ENCODE results near the gene PPP2R2C. TPM values are rescaled to one million over a fixed set of nuclear protein-coding genes. Genes with fewer than 3 reads are reported as not detected.

PPP2R2C gene
- total and polyA plus RNA-seq, 10 donors = 0.07 to 1.3 (median 0.23) TPM; not detected in 1

DNA sequence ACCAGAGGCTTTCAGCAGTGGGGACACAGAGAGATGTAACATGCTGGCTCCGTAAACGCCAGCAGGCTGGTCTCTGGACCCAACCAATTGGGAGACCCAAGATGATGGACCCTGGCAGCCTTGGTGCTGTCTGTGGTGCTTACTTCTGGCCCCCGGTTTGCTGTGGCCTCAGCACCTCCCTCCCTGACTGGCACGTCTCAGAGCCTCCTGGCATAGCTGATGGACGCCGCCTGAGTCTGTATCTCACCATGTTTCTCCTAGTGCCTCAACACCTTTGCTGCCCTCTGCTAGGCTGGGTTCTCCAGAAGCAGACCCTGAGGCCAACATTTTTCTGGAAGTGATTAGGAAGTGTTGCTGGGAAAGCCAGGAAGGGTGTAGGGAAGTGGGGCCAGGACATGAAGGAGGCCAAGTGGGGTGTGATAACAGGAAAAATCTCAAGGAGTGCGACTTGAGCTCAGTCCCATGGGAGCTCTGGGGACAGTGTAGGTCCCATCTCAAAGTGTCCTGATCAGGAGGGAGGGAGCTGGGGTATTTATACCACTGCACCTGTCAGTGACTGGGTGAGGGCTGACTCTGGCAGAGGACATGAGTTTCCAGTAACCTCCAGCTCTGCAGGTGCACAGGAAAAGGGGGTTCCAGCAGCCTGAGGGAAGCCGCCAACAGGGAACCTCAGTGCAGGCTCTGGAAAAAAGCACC, 31.8 kb downstream of the PPP2R2C start:
- no peak for DNase-seq
- intact Hi-C loops (cut with DNase I; ENCODE audit: low total_unique reads) = no loop called here
- TF ChIP-seq, protein P1, sequence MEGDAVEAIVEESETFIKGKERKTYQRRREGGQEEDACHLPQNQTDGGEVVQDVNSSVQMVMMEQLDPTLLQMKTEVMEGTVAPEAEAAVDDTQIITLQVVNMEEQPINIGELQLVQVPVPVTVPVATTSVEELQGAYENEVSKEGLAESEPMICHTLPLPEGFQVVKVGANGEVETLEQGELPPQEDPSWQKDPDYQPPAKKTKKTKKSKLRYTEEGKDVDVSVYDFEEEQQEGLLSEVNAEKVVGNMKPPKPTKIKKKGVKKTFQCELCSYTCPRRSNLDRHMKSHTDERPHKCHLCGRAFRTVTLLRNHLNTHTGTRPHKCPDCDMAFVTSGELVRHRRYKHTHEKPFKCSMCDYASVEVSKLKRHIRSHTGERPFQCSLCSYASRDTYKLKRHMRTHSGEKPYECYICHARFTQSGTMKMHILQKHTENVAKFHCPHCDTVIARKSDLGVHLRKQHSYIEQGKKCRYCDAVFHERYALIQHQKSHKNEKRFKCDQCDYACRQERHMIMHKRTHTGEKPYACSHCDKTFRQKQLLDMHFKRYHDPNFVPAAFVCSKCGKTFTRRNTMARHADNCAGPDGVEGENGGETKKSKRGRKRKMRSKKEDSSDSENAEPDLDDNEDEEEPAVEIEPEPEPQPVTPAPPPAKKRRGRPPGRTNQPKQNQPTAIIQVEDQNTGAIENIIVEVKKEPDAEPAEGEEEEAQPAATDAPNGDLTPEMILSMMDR (IDR thresholded peaks at IDR 0.05 in 8 of 11, conservative IDR thresholded peaks at IDR 0.05 in 3 of 11) = no peak
- TF ChIP-seq POLR2AphosphoS5 (IDR thresholded peaks at IDR 0.05) (no peak), POLR2A (IDR thresholded peaks at IDR 0.05) (no peak)
- no peak overlapping the region for H3K4me3 ChIP-seq
- peaks cover 0 to 38% (median 0%) of the 10 kb centered on the region in 7 donors for H3K27me3 ChIP-seq (replicated peaks in 1 of 7)
- H3K4me1 ChIP-seq = peaks cover 0 to 7% (median 0%) of the 10 kb centered on the region in 6 donors
- no peaks in the 10 kb centered on the region for H3K36me3 ChIP-seq
- 62 to 89% (median 67%) methylated on average over 7 to 8 of the region's 8 CpGs for WGBS, 5 donors
- peaks cover 0 to 8% (median 6%) of the 10 kb centered on the region in 8 donors for H3K9me3 ChIP-seq
- H3K27ac ChIP-seq = no peak overlapping the region

DNA sequence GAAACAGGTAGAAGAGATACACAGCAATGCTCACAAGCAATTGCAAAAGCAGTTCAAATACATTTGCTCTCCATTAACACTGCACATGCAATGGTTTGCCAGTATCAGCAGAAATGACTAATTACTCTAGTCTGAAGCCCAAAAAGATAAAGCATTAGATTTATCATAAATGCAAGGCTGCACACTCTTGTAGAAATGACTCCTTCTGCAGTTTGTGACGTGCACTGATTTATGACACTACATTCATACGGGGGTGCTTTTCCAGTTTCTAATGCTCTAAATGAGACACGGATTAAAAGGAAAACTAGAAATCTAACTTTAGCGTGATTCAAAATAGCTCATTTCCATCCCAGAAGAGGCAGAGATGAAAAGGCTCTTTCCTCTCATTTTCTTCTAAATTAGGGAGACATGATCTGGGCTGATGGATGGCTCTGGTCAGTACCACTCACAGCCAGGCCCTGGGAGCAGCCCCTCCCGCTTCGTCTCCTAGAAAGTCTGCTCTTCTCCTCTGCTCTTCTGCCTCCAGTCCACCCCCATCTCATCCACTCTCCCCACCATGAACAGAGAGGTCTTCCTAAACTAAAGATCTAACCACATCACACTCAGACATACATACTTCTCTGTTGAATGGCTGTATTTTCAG, 33.2 kb downstream of the PPP2R2C start:
- Histone ChIP-seq H3K9me3 (peaks cover 3 to 22% (median 20%) of the 10 kb centered on the region in 8 donors), H3K4me1 (no peaks in the 10 kb centered on the region), H3K4me3 (no peak overlapping the region), H3K27me3 (replicated peaks in 1 of 7) (peaks cover 0 to 35% (median 0%) of the 10 kb centered on the region in 7 donors), H3K36me3 (no peaks in the 10 kb centered on the region), H3K27ac (no peak overlapping the region)
- TF ChIP-seq POLR2A (IDR thresholded peaks at IDR 0.05) = no peak
- no peak for TF ChIP-seq POLR2AphosphoS5 (IDR thresholded peaks at IDR 0.05)
- WGBS, 5 donors = 73 to 82% (median 75%) methylated on average over 6 of the region's 6 CpGs
- intact Hi-C loops (cut with DNase I; ENCODE audit: low total_unique reads) = no loop called here
- DNase-seq = no peak

DNA sequence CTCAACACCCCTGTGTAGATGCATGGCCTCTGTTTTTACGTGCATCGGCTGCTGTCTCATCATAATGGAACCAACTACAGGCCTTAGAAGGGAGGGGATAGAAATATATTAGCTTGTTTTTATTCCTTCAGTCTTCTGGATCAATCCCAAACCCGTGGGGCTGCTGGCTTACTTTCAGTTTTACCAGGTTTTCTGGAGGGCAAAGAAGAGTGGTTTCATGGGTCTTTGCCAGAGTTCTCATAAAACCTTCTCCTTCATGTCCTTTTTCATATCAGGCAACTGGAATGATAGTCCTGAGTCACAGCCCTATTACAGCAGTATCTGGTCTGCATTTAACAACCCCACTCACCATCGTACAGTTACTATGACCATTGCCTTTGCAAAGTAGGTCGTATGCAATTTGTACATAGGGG, 34.6 kb downstream of the PPP2R2C start:
- Histone ChIP-seq H3K27ac (no peak overlapping the region), H3K27me3 (replicated peaks in 1 of 7) (peaks cover 0 to 22% (median 0%) of the 10 kb centered on the region in 7 donors), H3K4me1 (no peaks in the 10 kb centered on the region), H3K9me3 (peaks cover 3 to 33% (median 21%) of the 10 kb centered on the region in 8 donors), H3K4me3 (no peak overlapping the region), H3K36me3 (no peaks in the 10 kb centered on the region)
- intact Hi-C loops (cut with DNase I; ENCODE audit: low total_unique reads) = no loop called here
- no peak for DNase-seq
- no peak for TF ChIP-seq POLR2A (IDR thresholded peaks at IDR 0.05)
- no peak for TF ChIP-seq POLR2AphosphoS5 (IDR thresholded peaks at IDR 0.05)
- TF ChIP-seq, protein P1 (IDR thresholded peaks at IDR 0.05 in 8 of 11, conservative IDR thresholded peaks at IDR 0.05 in 3 of 11) = no peak
- 65 to 80% (median 75%) methylated on average over 5 of the region's 5 CpGs for WGBS, 5 donors

DNA sequence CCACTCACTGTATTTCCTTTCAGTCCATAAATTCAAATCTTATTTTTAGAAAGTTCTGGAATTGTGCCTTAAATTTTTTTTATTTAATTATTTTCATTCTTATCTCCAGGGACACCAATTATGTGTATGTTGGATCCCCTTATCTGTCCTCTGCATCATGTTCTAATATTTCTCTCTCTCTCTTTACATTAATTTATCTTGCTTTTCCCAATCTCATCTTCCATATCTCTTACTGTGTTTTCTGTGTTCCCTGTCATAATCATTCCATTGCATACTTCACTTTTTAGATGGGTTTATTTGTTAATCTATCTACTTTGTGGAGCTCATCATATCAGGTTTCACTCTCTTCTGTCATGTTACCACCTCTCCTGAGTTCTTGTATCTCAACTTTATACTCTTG, 37.4 kb downstream of the PPP2R2C start:
- intact Hi-C loops (cut with DNase I; ENCODE audit: low total_unique reads) = no loop called here
- Histone ChIP-seq H3K27ac (no peak overlapping the region), H3K36me3 (no peaks in the 10 kb centered on the region), H3K27me3 (replicated peaks in 1 of 7) (peaks cover 0 to 4% (median 0%) of the 10 kb centered on the region in 7 donors), H3K9me3 (peaks cover 3 to 42% (median 22%) of the 10 kb centered on the region in 8 donors), H3K4me1 (no peaks in the 10 kb centered on the region), H3K4me3 (no peak overlapping the region)
- DNase-seq = no peak
- TF ChIP-seq, protein P1 (IDR thresholded peaks at IDR 0.05 in 8 of 11, conservative IDR thresholded peaks at IDR 0.05 in 3 of 11) = no peak
- TF ChIP-seq POLR2A (IDR thresholded peaks at IDR 0.05) (no peak), POLR2AphosphoS5 (IDR thresholded peaks at IDR 0.05) (no peak)
